Inferior parietal cortex (tissue), 1 donor: Measurements from ENCODE around the gene KRT13.

Experiments used
- DNase-seq: peaks from one replicate; pipeline ENCODE4 v3.0.0-alpha.2; 2016; ENCODE audit errors: extremely low spot score

KRT13 gene

DNA sequence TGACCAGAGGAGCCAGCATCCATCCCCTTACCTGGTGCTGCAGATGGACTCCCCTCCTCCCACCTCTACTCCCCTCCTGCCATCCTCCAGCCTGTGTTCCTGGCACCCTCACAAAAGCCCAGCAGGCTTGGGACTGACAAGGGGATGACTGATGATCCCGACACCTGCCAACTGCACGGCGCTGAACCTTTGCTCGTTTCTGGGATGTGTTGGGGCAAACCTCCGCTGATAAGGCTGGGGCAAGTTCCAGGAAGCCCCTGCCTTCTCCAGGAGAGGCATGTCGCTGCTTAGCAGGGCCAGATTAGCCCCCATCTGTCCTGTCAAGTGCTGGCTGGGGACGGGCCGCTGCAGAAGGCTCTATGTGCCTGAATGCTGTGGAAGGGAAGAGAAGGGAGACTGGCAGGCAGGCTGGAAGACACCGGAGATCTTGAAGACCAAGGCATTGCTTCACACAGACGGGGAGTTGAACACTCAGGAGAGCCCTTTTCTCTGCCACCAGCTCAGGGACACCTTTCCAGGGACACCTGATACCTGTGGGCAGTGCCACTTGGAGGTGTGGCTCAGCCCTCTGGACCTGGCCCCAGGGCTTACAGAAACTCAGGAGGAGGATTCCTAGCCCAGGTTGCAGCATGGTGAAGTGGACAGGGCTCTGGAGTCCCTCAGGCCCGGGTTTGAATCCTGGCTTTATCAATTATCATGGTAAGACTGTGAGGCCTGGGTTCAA lies 14.3 kb upstream of the KRT13 start:
- DNase-seq, result no peak

GRCh38 chr17:41518789-41519449 lies 13.5 kb upstream of the KRT13 start, which contains the start of gene KRT15:
TSS of gene KRT15 (minus strand) at chr17:41518890. CDS start at chr17:41518827, 63 bp downstream.
- no peak for DNase-seq

GRCh38 chr17:41518031-41518430 lies 12.6 kb upstream of the KRT13 start:
- DNase-seq, result no peak

- DNase-seq, result no peak
These were observed 11.4 kb upstream of the KRT13 start for GRCh38 chr17:41516830-41517283.

DNA sequence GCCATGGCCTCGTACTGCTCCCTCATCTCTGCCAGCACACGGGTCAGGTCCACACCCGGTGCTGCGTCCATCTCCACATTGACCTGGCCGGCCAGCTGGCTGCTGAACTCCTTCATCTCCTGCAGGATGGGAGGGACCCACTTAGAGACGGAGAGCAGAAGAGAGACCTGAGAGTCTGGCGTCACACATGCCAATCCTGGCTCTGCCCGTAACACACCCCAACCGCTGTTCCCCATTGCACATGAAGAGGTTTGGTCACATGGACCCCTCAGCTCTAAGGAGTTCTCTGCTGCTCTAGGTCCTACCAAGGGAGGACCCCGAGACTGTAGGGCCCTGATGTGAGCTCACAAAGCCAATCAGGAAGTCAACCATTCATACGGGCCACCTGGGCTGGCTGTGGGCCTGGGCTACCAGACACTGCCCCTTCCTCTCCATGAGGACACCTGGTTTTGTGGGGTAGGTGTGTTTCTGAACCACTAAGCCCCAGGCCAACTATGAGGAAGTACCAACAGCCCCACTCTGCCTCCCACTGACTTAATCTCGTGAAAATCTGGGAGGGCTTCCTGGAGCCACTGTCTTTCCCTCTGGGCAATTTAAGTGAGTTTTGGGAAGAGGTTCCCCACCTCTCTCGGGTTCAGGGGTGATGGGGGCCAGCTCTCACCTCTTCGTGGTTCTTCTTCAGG lies 10.9 kb upstream of the KRT13 start:
- DNase-seq, result no peak

GRCh38 chr17:41513168-41513547 lies 7.7 kb upstream of the KRT13 start:
- DNase-seq, result no peak

GRCh38 chr17:41512546-41513167 lies 7.2 kb upstream of the KRT13 start:
- no peak for DNase-seq

DNA sequence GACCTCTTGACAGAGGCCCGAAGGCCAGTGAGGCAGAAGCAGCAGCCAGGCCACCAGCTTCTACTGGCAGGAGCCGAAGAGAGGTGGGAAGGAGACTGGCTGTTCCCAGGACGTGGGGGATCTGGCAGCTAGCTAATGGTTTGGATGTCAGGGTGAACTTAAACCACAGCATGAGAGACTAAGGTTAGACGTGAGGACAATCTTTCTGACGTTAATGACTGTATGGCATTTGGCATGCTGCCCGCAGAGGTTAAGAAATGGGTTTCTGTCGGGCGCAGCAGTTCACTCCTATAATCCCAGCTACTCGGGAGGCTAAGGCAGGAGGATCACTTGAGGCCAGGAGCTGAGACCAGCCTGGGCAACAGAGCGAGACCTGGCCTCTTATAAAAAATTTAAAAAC lies 6.3 kb upstream of the KRT13 start:
- DNase-seq, result no peak

- no peak for DNase-seq
These were observed 5.7 kb upstream of the KRT13 start for GRCh38 chr17:41511116-41511515.

GRCh38 chr17:41510251-41511065 lies 5.0 kb upstream of the KRT13 start:
- no peak for DNase-seq

GRCh38 chr17:41507315-41507880 lies 2.0 kb upstream of the KRT13 start:
- no peak for DNase-seq

DNA sequence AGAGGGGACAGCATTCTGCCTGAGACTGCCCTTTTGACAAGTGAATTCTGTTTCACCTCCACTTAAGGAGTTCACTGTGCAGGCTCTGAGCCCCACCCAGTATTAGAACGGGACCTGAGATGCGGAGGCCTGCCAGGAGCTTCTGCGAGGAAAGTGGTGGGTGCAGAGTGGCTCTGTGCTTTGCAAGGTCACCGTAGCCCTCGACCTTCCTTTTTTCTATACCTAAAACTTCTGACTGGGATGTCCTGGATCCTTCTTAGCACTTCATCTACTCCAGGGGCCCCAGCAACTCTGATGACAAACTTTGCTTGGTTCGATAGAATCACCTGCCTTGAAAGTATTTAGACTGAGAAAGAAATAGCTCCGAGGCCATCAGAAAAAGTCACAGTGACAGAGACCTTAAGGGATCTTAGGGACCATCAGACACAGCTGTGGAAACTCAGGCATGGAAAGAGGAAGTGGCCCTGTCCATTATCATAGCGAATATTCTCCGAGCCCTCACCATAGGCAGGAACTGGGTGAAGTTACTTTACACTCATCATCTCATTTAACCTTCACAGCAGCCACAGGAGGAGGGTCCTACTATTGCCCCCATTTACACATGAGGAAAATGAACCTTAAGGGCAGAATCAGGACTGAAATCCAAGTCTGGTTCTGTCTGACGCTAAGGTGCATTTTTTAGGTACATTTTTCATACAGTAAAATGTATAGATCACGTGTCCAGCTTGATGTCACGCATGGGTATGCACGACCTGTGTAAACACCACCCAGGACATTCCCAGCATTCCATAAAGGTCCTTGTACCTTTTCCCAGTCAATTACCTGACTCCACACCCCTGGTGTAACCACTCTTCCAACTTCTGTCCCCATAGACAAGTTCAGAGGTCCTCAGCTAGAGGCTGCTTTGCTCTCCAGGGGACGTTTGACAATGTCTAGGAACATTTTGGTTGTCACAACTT lies 676 bp upstream of the KRT13 start:
- no peak for DNase-seq

DNA sequence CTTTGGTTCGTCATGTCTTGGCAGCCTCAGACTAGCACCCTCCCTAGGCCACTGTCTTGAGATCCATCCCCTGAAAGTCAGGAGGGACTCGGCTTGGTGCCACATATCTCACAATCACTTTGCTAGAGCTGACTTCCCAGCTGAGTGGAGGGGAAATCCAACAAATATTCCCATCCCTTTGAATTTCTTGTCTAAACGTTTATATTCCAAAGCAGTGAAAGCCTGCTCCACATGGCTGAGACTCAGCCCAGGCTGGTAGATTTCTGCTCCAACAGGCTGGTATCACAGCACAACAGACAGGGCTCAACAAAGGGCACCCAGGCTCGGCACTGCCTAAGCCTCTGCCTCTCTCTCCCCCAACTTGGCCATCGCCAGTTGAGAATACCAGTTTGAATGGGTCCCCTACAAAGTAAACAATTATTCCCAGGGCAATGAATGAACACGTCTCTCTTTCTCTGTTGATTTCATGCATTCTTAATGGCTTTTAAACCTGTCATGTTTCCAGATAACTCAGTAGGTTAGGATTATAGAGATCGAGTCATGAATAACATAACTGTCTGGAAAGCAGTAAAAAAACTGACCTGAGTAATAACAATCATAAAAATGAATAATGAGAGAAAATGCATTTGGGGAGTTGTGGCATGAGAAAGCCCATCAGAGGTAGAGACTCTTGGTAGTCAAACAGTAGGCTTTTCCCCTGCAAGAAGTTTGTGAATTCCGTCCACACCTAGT lies 1.0 kb downstream of the KRT13 start:
- DNase-seq, result no peak

GRCh38 chr17:41503202-41503601 lies 2.2 kb downstream of the KRT13 start:
- no peak for DNase-seq

- DNase-seq, result no peak
These were observed 5.1 kb downstream of the KRT13 start for GRCh38 chr17:41500131-41500911.

GRCh38 chr17:41499714-41500113 lies 5.7 kb downstream of the KRT13 start:
- no peak for DNase-seq

DNA sequence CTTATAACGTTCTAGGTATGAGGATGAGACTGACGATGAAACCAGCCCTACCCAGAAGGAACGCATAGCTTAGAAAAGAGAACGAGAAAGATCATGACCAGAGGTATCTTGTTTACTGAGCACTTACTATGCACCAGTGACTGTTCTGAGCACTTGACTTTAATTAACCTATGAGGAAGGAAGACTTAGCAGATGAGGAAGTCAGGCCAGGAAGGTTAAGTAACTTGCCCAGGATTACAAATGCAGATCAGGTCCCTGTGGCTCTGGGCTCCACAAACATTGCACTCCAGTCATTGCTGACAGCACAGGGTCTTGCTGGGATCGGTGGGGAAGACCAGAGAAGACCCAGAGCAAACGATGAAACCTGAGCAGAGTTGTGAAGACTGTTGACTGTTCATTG lies 7.1 kb downstream of the KRT13 start:
- no peak for DNase-seq

GRCh38 chr17:41496803-41497484 lies 8.5 kb downstream of the KRT13 start:
- DNase-seq, result peak; percentile 11
